GM18873 (cell line): Measurements from ENCODE around the gene CNTNAP2.

ENCODE experiments used
- ATAC-seq: cut with Tn5 transposase; IDR thresholded peaks from one replicate; pipeline ENCODE4 v1.9.1; 2021; ENCODE audit warnings: mild to moderate bottlenecking, moderate library complexity, moderate number of reproducible peaks; ENCODE audit not compliant: unreplicated experiment, low FRiP score

Gene CNTNAP2

GRCh38 chr7:147497246-147497645 lies 1380.6 kb downstream of the CNTNAP2 start:
- no peak for ATAC-seq

GRCh38 chr7:147498081-147498480 lies 1381.5 kb downstream of the CNTNAP2 start:
- no peak for ATAC-seq

- no peak for ATAC-seq
These were observed 1392.5 kb downstream of the CNTNAP2 start for GRCh38 chr7:147509035-147509501.

- ATAC-seq = no peak
These were observed 1393.1 kb downstream of the CNTNAP2 start for GRCh38 chr7:147509541-147510200.

- ATAC-seq = no peak
These were observed 1393.6 kb downstream of the CNTNAP2 start for GRCh38 chr7:147510201-147510542.

GRCh38 chr7:147510923-147511322 lies 1394.3 kb downstream of the CNTNAP2 start:
- ATAC-seq = no peak

- no peak for ATAC-seq
These were observed 1396.8 kb downstream of the CNTNAP2 start for GRCh38 chr7:147513451-147513850.

GRCh38 chr7:147516391-147516790 lies 1399.8 kb downstream of the CNTNAP2 start:
- no peak for ATAC-seq

GRCh38 chr7:147519062-147519461 lies 1402.5 kb downstream of the CNTNAP2 start:
- ATAC-seq = no peak

- ATAC-seq = no peak
These were observed 1406.5 kb downstream of the CNTNAP2 start for GRCh38 chr7:147523056-147523455.

- ATAC-seq = no peak
These were observed 1408.2 kb downstream of the CNTNAP2 start for GRCh38 chr7:147524726-147525250.

- ATAC-seq = no peak
These were observed 1408.7 kb downstream of the CNTNAP2 start for GRCh38 chr7:147525325-147525724.

GRCh38 chr7:147535701-147536111 lies 1419.1 kb downstream of the CNTNAP2 start:
- no peak for ATAC-seq

- no peak for ATAC-seq
These were observed 1423.1 kb downstream of the CNTNAP2 start for GRCh38 chr7:147539685-147540084.

GRCh38 chr7:147540743-147541142 lies 1424.1 kb downstream of the CNTNAP2 start:
- no peak for ATAC-seq

GRCh38 chr7:147541261-147541660 lies 1424.7 kb downstream of the CNTNAP2 start:
- ATAC-seq = no peak

- no peak for ATAC-seq
These were observed 1430.8 kb downstream of the CNTNAP2 start for GRCh38 chr7:147547252-147547897.

- no peak for ATAC-seq
These were observed 1439.7 kb downstream of the CNTNAP2 start for GRCh38 chr7:147556317-147556716.

- ATAC-seq = no peak
These were observed 1447.1 kb downstream of the CNTNAP2 start for GRCh38 chr7:147563669-147564068.

- no peak for ATAC-seq
These were observed 1448.3 kb downstream of the CNTNAP2 start for GRCh38 chr7:147564786-147565476.

- ATAC-seq = no peak
These were observed 1450.4 kb downstream of the CNTNAP2 start for GRCh38 chr7:147567043-147567442.
